AG20443 (cell line): ENCODE results near the gene DTX2.
"Not testable (repeated sequence)": the region's sequence is repeated elsewhere in the genome, so short reads cannot be mapped to it uniquely, and the experiment has no call there.

Experiments
- DNase-seq: peaks from one replicate; pipeline ENCODE4 v3.0.0; 2012; ENCODE audit warnings: low spot score, mixed read lengths

DTX2 gene

DNA sequence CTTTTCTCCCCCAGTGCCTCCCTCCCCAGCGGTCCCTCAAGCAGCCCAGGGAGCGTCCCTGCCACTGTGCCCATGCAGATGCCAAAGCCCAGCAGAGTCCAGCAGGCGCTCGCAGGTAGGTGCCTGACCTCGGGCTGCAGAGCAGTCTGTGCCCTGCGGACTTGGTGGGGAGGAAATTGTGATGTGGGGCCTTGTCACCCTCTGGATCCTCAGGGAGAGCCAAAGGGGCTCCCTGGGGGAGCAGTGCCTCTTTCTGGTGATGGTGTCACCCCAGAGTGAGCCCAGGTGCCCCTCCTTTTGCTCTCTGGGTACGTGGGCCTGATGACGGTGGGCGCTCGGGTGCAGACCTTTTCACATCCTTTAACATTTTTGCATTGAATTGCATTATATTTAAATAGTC lies 30.6 kb downstream of the DTX2 start:
- DNase-seq, result not testable (repeated sequence)

DNA sequence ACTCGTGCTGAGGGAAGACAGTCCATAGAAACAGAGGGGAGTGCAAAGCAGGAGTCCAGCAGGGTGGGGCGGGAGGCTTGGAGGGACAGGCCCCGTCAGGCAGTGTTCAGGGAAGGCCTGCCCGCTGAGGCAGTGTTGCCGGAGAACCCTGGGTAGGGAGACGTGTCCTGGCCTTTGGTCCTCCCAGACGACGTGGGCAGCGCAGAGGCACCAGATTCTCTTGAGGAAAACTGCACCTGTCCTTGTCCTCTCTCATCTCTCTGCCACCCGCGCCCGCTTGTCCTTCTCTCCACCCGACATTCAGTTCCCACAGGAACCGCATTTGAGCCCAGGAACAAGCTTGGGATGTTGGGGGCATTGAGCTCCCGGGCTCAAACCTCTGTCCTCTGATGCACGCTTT lies 34.2 kb downstream of the DTX2 start:
- DNase-seq, result not testable (repeated sequence)

DNA sequence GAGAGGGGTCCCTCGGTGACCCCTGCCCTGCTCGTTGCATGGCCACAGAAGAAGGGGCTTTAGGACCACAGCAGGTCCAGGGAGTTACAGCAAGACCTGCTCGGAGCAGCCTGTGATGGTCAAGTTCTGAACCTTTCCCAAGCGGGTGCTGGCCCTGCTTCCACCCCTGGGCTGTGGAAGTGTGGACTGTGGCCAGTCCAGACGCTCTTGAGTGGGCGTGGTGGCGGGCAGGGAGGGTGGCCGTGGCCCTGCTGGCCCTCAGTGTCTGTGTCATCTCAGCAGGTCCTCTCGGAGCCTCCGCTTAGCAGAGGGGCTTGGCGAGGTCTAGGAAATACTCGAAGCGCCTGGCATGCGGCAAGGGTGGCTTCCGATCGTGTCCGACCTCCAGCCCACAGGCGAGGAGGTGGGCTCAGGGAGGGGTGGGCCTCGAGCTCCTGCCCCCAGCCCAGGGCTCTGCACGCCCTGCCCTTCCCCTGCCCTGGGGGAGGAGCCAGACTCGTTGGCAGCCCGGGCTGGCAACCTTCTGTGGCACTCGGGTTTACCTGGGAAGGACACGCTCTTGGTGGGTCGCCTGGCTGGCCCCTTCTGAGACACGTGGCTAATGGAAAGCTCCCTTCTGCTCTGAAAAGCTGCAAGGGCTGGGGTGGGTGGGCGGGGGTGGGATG lies 36.5 kb downstream of the DTX2 start:
- not testable (repeated sequence) for DNase-seq

DNA sequence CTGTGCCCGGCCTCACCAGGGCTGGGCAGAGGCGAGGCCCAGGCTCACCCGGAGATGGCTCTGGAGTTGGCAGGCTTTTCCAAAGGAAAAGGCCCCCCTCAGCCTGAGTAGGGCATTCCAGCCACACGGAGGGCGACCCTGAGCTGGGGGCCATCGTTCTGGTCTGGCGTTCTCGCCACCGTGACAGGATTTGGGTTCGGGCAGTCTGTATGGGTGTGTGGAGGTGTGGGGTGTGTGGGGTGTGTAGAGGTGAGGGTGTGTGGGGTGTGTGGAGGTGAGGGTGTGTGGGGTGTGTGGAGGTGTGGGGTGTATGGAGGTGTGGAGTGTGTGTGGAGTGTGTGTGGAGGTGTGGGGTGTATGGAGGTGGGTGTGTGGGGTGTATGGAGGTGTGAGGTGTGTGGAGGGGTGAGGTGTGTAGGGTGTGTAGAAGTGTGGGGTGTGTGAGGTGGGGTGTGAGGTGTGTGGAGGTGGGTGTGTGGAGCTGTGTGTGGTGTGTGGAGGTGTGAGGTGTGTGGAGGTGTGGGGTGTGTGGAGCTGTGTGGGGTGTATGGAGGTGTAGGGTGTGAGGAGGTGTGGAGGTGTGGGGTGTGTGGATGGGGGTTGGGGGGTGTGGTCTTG lies 37.2 kb downstream of the DTX2 start:
- not testable (repeated sequence) for DNase-seq

DNA sequence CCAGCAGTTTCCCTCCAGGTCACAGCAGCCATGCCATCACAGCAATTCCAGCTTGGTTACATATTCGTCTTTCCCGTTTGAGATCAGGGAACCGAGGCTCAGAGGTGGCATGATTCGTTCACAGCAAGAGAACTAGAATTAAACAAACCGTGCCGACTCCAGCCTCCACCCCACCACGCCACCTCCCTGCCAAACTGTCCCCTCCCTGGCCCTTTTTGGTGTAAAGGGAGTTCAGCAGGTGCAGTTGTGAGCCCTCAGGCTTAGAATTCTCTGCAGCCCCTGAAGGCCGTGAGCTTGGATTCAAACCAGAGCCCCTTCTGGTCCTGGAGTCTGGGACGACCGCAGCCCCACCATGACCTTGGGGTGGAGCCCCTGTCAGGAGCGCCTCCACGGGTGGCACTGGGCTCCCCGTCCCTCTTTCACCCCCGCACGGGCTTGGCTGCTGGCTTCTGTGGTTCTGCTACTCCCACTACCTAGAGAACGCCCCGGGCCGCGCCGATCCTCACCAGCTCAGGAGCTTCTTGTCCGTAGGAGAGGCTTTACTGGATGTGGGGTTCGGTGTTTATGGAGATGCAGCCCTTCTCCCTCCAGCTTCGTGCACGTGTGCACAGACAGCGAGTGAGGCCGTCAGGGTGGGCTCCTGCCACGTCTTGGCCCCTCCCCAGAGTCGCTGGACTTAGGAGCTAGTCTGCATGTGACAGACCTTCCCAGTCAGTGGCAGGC lies 37.9 kb downstream of the DTX2 start:
- not testable (repeated sequence) for DNase-seq

DNA sequence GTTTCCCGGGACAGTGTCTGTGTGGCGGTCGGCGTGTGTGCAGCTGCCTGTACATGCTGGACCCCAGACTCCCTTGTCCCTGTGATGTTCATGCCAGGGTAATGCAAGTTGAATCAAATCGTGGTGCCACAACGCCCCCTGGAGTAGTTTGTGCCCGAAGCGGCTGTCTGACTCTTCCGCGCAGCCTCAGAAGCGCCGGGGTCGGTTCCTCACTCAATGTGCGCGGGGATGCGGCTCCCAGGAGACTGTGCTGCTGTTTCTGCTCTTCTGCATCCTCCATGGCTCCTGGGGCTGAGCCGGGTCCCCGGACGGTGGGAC lies 38.4 kb downstream of the DTX2 start:
- not testable (repeated sequence) for DNase-seq

DNA sequence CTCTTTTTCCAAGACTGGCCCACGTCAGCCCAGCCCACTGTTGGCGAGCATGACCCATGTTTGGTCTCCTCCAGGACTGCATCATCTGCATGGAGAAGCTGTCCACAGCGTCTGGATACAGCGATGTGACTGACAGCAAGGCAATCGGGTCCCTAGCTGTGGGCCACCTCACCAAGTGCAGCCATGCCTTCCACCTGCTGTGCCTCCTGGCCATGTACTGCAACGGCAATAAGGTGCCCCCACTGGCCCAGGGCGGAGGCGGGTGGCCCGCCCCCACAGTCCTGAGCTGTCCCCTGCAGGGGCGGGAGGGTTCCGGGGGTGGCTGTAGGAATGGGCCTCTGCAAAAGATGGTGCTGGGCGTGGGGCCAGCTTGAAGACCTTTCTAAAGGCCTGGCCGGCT lies 40.7 kb downstream of the DTX2 start:
- peak; percentile 1 for DNase-seq

DNA sequence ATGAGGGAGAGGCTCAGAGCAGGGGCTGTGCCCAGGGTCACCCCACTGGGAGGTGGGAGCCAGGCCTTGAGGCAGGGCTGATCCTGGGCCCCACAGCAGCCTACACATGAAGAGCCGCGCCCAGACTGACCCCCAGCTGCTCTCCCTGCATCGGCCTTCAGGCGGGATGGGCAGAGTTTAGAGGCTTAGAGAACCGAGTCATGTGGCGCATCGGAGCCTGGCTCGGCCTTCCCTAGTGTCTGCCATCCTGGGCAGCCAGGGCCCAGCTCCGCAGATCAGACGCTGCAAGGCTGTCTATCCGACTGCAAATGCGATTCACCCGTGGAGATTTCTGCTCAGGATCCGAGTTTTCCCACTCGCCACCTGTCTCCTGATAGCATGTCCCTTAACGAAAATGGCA lies 41.3 kb downstream of the DTX2 start:
- DNase-seq, result peak; percentile 1

DNA sequence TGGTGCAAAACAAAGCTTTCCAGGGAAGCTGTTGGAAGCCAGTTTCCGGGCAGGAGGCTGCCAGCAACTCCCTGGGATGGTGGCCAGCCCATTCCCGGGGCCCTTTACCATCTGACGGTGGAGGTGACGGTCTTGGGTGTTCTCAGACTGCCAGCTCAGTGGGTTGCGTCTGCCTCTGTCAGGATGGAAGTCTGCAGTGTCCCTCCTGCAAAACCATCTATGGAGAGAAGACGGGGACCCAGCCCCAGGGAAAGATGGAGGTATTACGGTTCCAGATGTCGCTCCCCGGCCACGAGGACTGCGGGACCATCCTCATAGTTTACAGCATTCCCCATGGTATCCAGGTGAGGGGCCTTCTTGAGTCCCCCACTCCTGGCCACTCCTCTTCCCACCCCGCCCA lies 41.7 kb downstream of the DTX2 start:
- not testable (repeated sequence) for DNase-seq

DNA sequence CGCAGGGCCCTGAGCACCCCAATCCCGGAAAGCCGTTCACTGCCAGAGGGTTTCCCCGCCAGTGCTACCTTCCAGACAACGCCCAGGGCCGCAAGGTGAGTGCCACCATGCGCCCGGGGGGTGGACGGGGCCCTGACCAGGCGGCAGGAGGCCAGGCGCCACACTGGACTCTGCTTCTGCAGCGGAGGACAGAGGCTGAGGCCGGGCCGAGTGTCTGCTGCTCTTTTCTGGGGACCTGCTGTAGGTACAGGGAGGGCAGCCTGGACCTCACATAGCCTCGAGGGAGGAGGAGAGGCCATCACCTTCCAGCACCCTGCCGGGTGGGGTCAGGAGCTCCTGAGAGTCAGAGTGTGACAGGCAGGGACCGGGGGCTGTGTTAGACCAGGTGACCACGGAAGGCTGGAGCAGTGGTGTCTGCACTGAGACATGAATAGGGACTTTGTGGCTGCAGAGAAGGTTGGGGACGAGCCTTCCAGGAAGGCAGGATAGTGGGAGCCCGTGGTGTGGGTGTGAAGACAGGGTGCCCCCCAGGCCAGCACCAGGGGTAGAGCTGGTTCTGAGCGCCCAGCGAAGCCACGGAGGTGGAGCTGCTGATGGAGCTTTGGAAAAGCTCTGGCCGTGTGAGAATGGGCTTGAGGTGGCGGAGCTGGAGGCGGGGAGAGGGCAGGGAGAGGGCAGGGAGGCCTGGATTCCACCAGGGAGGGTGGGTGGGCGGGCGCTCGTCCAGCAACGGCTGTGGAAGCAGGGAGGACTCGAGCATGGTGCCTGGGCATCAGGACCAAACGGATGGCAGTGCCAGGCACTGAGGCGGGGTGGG lies 43.0 kb downstream of the DTX2 start:
- peak; percentile 10 for DNase-seq

DNA sequence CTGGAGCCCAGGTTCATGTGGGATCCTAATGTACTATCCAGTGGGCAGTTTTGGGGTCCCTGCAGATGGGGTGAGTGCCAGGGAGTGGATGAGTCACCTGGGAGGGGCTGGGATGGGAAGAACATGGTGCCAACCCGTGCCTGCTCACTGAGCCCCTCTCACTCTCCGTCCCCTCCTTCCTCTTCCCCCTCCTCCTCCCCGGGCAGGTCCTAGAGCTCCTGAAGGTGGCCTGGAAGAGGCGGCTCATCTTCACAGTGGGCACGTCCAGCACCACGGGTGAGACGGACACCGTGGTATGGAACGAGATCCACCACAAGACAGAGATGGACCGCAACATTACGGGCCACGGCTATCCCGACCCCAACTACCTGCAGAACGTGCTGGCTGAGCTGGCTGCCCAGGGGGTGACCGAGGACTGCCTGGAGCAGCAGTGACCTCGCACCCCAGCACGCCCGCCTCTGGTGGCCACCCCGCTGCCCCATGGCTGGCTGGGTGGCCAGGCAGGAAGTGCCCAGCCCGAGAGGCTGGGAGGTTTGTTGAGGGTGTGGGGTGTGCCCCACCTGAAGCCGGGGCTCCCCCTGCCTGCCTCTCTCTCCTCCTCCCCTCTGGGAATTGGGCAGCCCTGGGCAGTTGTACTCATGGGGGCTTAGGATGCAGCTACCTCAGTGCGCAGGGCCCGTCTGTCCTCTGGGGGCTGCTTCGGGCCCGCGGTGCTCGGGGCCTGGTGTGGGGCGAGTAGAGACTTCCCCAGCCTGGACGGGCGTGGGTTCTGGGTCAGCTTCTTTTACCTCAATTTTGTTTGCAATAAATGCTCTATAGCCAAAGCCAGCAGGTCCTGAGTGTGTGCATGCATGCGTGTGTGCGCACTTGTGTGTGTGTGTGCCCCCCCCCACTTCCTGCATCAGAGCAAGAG lies 43.9 kb downstream of the DTX2 start:
- DNase-seq, result peak; percentile 8

DNA sequence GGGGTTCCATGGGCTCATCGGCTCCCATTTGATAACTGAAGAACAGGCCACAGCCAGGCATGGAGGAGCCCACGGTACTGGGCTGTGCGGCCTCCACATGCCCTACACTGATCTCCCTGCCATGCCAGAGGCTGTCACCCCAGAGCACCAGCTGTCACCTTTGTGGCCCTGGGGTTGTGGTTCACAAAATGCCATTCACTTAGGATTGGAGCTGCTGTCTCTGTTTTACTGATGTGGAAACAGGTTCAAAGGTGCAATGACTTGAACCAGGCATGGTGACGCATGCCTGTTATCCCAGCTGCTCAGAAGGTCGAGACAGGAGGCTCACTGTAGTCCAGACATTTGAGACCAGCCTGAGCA lies 44.6 kb downstream of the DTX2 start:
- DNase-seq, result peak; percentile 4

DNA sequence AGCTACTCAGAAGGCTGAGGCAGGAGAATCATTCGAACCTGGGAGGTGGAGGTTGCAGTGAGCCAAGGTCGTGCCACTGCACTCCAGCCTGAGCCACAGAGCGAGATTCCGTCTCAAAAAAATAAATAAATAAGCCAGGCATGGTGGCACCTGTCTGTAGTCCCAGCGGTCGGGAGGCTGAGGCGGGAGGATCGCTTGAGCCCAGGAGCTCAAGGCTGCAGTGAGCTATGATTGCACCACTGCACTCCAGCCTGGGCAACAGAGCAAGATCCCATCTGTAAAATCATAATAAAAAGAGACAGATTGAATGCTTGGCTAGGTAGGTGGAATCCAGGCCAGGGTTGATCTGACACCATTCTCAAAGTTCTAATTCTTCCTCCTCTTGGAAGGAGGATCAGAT lies 45.1 kb downstream of the DTX2 start:
- DNase-seq, result not testable (repeated sequence)

DNA sequence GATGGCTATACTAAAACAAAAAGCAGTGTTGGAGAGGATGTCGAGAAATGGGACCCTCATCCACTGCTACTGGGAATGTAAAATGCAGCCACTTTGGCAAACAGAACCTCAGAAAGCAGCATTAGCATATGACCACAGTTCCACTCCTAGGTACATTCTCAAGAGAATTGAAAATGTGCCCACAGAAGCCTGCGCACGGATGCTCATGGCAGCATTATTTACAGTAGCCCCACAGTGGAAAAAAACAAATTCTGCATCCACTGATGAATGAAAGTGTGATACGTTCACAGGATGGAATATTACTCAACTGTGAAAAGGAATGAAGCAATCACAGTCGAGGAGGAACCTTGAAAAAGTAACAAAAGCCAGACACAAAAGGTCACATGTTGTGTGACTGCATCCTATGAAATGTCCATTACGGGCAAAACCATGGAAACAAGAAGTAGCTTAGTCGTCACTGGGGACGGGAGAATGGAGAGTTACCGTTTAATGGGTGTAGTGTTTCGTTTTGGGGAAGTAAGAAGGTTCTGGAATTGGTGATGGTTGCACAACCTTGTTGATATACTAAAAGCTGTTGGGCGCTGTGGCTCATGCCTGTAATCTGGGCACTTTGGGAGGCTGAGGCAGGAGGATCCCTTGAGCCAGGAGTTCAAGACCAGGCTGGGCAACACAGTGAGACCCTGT lies 46.4 kb downstream of the DTX2 start:
- peak; percentile 5 for DNase-seq

DNA sequence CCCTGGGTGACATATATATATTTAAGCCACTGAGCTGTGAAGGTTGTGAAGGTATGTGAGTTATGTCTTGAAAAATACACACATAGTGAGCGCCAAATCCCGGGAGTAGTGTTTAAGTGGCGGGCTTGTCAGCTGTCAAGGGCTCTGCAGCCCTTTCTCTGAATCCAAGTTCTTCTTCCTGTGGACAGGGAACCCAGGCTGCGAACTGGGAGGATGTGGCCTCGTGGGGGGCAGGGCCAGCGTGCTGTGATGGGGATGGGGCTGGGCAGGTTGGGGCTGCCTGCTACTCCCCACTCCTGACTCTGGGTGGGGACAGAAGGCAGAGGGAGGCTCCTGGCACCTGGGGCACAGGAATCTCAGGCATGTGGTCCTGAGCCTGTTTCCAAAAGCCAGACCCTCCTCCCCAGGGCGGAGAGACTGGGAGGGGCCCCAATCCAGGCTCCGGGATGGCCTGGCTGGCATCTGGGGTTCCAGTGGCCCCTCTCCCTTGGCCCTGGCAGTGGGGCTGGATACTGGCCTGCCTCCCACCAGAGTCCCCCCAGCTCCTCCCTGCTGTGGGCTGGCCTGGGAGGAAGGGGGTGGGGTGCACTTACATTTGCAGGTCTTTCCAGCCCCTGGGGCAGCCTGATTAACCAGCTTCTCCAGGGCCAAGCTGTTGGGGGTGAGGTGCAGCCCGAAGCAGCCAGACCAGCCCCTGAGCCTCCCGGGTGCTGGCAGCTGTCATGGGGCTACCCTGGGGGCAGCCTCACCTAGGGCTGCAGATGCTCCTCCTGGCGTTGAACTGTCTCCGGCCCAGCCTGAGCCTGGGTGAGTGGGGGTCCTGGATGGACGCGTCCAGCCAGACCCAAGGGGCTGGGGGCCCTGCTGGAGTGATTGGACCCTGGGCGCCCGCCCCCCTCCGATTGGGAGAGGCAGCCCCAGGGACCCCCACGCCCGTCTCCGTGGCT lies 48.7 kb downstream of the DTX2 start, which contains the start of gene UPK3B:
TSS of gene UPK3B (plus strand) at position 622 of the 947 bp plus-strand sequence. CDS start at position 723, 101 bp downstream.
- peak; percentile 36 for DNase-seq

DNA sequence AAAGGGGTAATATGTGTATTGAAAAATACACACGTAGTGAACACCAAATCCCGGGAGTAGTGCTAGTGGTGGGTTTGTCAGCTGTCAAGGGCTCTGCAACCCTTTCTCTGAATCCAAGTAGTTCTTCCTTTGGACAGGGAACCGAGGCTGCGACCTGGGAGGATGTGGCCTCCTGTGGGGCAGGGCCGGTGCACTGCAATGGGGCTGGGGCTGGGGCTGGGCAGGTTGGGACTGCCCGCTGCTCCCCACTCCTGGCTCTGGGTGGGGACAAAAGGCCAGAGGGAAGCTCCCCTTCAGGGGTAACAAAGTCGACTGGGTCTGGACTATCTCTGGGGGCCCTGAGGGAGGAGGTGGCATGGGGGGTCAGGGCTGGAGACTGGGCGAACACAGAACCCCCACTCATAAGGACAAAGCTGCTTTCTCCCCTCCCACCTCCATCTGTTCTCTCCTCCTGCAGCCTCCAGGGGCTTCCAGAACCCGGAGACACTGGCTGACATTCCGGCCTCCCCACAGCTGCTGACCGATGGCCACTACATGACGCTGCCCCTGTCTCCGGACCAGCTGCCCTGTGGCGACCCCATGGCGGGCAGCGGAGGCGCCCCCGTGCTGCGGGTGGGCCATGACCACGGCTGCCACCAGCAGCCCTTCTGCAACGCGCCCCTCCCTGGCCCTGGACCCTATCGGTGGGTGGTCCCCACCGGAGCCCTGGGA lies 49.8 kb downstream of the DTX2 start:
- not testable (repeated sequence) for DNase-seq

DNA sequence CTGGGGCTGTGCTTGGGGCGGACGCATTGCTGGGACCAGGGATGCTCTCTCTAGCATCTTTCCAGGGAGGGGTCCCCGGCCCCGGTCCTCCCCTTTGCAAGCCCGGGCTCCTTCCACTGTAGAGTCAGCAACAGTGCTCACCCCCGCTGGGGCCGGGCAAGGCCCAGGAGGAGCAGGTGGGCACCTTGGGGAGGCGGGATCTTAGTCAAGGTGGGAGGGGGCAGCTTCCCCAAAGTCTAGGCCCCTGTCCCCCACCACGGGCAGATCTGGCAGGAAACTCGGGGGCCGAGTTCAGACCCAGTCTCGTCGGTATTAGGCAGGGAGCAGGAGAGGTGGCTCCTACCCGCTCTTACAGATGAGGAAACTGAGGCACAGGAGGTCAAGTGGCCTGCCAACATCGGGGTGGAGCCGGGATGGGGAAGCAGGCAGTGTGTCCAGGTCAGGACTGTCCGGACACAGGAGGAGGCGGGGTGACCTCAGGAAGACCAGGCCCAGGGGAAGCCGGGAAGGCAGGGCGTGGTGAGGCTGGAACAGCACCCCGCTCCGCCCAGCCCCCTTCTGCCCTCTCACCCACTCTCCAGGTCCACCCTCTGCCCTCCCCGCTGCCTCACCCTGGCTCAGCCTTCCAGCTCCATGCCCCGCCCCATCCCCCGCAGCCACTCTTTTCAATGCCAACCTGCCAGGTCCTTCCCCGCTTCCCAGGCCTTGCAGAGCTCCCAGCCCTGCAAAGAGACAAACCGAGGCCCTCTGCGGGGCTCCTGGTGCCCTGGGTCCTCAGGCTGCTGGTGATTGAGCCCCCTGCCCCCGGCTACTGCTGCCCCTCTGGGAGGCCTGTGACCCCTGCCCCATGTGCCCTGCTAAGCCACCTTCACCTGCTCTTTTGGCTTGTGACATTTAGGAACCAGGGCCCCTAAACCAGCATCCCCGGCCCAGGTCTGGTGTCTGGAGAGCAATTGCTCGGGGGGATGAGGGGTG lies 50.7 kb downstream of the DTX2 start:
- DNase-seq, result not testable (repeated sequence)
